HG03039 (cell line): ENCODE results near the gene KRR1.
A peak's percentile ranks its signal among the peaks of the same experiment; 100 is the strongest.
"Not testable (repeated sequence)": the region's sequence is repeated elsewhere in the genome, so short reads cannot be mapped to it uniquely, and the experiment has no call there.

ENCODE experiments used
- ATAC-seq: cut with Tn5 transposase; IDR thresholded peaks from one replicate; pipeline ENCODE4 v1.9.1; 2021; ENCODE audit warnings: mild to moderate bottlenecking, moderate library complexity; ENCODE audit not compliant: unreplicated experiment

KRR1 gene

DNA sequence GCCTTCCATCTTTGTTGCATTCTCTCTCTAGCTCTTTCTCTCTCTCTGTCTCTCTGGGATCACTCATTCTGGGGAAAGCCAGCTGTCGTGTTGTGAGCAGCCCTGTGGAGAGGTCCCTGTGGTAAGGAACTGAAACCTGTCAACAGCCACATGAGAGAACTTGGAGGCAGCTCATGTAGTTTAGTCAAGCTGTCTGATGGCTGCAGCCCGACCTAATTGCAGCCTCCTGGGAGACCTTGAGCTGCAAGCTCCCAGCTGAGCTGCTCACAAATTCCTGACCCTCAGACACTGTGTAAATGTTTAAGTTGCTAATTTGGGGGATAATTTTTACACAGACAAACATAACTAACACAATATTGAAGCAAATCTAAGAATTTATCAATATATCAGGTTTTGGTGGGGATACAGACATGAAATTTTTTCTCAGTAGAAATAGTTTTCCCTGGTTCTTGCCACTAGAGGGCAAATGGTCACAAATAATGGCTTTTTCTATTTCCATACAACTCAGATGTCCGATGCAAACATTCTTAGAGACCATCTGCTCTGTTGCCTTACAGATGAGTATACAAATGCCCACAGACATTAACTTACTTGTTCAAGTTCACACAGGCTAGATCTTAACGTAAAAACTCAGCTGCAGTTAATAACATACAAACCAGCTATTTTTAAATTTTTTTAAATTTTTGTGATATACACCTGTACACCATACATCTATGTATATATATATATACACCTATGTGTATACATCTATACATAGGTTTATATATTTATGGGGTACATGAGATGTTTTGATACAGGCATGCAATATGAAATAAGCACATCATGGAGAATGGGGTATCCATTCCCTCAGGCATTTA is 15.5 kb upstream of the KRR1 start:
- ATAC-seq = peak; percentile 94

DNA sequence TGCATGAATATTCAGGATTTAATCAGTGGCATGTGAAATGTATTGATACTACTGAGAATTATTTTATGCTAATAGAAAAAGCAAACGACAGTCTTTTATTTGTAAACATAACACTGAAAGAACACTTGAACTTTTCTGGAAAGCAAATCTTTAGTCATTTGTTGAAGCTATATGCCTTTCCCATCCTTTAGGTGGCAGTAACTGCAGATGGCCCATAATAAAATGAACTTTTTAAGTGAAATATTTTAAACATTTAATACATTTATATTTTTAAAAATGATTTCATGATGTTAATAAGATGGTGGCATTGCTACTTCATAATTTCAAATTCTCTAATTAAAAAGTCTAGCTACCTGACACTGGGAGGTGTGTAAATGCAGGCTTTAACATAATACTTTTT is 13.9 kb upstream of the KRR1 start:
- no peak for ATAC-seq

DNA sequence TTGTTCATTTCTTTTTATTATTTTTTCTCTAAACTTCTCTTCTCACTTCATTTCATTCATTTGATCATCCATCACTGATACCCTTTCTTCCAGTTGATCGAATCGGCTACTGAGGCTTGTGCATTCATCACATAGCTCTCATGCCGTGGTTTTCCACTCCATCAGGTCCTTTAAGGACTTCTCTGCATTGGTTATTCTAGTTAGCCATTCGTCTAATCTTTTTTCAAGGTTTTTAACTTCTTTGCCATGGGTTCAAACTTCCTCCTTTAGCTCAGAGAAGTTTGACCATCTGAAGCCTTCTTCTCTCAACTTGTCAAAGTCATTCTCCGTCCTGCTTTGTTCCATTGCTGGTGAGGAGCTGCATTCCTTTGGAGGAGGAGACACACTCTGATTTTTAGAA is 10.7 kb upstream of the KRR1 start:
- not testable (repeated sequence) for ATAC-seq

DNA sequence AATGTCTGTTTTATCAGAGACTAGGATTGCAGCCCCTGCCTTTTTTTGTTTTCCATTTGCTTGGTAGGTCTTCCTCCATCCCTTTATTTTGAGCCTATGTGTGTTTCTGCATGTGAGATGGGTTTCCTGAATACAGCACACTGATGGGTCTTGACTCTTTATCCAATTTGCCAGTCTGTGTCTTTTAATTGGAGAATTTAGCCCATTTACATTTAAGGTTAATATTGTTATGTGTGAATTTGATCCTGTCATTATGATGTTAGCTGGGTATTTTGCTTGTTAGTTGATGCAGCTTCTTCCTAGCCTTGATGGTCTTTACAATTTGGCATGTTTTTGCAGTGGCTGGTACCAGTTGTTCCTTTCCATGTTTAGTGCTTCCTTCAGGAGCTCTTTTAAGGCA is 9.8 kb upstream of the KRR1 start:
- not testable (repeated sequence) for ATAC-seq

DNA sequence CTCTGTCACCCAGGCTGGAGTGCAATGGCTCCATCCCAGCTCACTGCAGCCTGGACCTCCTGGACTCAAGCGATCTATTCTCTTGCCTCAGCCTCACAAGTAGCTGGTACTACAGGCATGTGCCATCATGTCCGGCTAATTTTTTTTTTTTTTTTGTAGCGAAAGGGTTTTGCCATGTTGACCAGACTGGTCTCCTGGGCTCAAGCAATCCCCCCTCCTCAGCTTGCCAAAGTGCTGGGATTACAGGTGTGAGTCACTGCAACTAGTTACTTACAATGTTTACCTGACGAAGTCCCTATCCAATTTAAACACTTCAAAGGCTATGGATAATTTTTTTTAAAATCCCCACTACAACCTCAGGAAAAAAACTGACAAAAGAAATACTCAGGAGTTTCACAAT is 1.8 kb downstream of the KRR1 start:
- no peak for ATAC-seq

DNA sequence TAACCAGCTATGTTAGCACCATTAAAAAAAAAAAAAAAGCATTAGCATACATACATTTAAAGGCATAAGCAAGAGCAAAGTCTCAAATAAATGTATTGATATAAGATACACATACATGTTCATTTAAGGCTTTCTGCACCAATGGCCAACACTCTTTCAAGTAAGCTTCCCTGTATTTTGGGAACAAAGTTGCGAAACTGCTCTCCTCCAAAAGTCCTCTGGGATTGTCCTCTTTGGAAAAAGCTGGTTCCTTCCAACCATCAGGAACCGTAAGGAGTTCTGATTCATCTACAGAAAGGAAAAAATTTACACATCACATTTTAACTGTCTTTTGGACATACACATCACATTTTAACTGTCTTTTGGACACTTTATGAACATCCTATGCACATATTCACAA is 3.2 kb downstream of the KRR1 start:
- ATAC-seq = no peak

GRCh38 chr12:75507086-75507485 is 4.3 kb downstream of the KRR1 start:
- ATAC-seq = no peak

DNA sequence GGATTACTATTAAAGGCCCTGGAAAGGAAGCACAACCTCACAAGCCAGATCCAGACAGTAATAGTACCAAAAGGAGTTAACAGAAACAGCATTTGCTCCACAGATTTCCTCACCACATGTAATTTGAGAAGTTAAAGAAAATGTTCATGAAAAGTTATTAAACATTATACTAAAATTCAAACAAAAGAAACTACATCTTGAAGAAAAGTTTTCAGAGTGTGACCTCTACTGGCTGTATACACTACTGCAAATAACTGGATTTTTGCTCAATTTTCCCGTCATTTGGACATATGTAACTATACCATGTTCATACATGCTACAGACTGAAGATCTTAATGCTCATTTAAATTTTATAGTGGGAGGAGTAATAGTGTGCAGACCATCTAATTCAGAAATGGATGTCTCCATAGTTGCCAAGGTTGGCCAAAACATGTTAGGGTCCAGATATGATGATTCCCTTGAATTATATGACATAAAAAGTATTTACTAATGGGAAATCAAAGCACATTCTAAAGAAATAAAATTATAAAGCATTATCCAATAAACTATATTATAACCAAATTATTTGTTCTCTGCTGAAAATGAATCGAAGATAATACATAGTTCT is 5.6 kb downstream of the KRR1 start:
- no peak for ATAC-seq

DNA sequence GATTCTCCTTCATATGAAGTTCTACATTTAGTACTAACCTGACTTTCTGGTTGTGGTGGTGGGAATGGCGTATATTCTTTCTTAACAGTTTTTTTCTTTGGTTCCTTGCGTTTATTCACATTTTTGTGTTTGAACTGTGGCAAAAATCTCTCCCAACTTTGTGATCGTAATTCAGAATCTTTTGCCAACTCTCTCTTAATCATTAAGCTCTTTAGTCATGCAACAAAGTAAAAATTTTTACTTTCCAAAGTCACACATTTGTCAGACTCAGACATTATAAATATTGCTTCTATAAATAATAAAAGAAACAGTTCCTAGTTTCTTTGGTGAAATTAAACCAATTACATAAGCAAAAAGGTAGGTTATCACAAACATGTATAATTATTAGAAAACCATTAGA is 7.5 kb downstream of the KRR1 start:
- no peak for ATAC-seq

- ATAC-seq = no peak
These were observed 8.0 kb downstream of the KRR1 start for GRCh38 chr12:75503459-75503858.

DNA sequence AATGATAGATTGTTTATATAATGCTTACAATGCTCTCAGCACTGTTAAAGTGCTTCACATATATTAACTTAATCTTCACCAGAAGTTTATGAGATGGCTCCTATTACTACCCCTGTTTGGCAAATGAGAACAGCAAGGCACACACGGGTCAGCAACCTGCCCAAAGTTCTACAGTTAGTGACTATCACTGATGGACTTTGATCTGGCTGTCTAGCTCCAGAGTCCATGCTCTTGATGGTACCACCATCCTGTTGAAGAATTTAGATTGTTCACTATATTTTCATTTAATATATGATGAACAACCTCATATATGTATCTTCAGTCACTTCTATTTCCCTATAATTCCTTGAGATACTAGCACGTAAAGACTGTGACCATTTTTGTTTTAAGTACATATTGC is 20.2 kb downstream of the KRR1 start:
- no peak for ATAC-seq

DNA sequence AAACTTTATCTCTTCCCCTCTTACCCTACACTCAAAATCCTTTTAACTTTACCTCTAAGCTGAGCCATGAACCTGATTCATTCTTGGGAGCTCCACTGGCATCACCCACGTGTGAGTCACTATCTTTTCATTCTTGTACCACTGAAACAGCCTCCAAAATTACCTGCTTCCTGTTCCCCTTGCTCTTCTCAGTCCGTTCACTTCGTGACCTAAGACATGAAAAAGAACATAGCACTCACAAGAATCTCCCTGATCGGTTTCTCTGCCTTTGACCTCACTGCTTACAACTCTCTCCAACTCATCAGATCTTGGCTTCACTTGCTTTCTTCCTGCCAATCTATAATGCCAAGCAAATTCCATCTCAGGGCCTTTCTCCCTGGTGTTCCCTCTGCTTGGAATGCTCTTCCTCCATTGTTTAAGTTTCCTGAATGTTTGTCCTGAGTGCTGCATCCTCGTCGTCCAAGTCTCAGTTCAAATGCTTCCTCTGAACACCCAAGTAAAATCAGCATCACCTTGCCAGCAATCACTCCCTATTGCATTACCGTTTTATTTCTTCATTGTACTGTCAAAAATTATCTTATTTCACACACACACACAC is 21.7 kb downstream of the KRR1 start:
- peak; percentile 60 for ATAC-seq

DNA sequence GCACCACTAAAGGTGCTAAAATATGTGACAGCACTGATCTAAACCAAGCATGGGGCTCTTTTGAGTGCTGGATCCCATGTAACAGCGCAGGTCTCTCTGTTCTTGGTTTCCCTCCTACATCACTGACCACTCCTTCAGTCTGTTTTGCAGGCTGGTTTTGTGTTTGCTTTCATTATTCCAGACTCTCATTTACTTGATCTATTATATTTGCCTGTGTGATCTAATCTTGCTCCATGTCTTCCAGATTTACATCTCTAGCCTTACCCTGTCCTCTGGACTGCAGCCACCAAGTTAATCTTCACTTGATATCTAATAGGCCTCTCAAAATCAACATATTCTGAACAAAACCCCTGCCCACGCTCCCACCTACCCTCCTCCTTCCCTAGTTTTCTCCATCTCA is 22.2 kb downstream of the KRR1 start:
- ATAC-seq = peak; percentile 7

DNA sequence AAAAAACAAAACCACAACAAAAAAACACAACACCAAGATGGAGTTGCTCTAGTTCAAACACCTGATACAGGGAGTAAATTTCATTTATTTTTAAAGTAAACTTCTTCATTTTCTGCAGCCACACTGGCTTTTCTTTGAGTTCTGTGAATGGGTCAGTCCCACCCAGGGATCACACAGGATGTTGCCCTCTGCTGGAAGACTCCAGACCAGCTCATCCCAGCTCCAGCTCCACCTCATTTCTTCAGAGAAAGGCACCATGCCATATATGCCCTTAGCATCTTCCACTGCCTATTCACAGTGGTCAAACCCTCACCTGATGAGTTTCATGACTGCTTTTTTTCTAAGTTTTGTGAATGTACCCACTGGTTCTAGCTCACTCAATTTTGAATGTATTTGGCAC is 22.9 kb downstream of the KRR1 start:
- no peak for ATAC-seq

- no peak for ATAC-seq
These were observed 24.1 kb downstream of the KRR1 start for GRCh38 chr12:75487308-75487707.

- not testable (repeated sequence) for ATAC-seq
These were observed 27.0 kb downstream of the KRR1 start for GRCh38 chr12:75484450-75484849.

- no peak for ATAC-seq
These were observed 28.0 kb downstream of the KRR1 start for GRCh38 chr12:75483431-75483830.

GRCh38 chr12:75482646-75483045 is 28.8 kb downstream of the KRR1 start:
- no peak for ATAC-seq

- no peak for ATAC-seq
These were observed 29.6 kb downstream of the KRR1 start for GRCh38 chr12:75481774-75482173.

DNA sequence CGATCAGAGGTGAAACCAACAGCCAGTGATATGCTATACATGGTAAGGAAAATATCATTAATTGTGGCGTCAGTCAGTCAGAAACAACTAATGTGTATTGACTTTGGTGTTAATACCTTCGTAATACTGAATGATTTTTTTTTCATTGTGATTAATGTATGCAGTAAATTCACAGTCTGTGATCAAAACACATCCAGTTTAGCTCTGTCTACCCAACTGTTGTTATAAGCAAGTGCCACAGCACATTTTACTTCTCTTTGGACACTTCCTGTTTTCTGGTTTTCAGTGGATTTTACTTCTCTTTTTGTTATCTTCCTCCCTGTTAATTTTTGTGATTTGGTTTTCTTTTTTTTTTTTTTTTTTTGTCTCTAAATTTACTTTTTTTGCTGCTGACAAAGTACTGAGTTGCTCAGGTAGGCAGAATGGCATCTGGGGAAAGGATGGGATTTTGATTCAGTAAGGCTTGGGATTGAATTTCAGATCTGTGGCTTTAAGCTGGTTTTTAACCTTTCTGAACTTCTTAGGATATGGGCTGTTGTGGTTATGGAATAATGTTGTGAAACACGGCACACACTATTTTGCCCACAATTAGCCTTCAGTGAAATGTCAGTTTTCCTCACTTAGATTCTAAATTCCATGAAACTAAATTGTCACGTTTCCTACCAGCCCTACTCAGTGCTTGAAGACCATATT is 30.2 kb downstream of the KRR1 start:
- ATAC-seq = peak; percentile 7

DNA sequence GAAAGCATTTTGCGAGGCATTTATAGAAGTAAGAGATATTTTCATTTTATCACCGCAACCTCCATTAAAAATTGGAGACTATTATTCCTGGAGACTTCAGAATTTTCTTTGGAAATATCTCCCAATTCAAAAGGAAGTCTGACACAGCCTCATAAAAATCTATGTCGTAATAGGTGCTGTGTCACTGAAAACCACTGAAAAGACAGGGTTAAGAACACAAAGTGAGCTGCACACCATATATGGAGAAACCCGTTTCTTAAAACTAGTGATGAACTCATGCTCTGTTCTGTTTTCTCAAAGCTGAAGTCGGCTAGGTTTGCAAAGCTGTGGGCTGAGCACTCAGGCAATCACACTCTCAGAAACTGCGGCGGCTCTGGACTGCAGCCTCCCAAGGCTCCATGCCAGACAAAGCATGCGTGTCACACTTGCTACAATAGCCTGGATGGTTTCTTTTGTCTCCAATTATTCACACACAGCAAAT is 30.9 kb downstream of the KRR1 start, which contains the start of gene GLIPR1:
TSS of gene GLIPR1 (plus strand) at position 287 of the 481 bp plus-strand sequence. CDS start at position 413, 126 bp downstream.
- ATAC-seq = peak; percentile 93
